GM19239 (cell line): ENCODE measurements around the gene ZNF883.

Source experiments
- DNase-seq: peaks from one replicate; pipeline ENCODE4 v3.0.0; 2011; ENCODE audit warnings: low spot score; ENCODE audit not compliant: insufficient read length
- FAIRE-seq: peaks from 2 replicates; lab custom pipeline; 2011; peaks lifted over from hg19 to GRCh38; lab: Jason Lieb, UNC

ZNF883 gene

GRCh38 chr9:112925058-112925641, 86.8 kb downstream of the ZNF883 start:
- FAIRE-seq = peak; percentile 21
- DNase-seq = no peak

GRCh38 chr9:112921549-112921948, 90.4 kb downstream of the ZNF883 start:
- DNase-seq (no peak), FAIRE-seq (peak; percentile 53)

- no peak for DNase-seq
- no peak for FAIRE-seq
Observed at GRCh38 chr9:112917987-112918362, 94.0 kb downstream of the ZNF883 start.

DNA sequence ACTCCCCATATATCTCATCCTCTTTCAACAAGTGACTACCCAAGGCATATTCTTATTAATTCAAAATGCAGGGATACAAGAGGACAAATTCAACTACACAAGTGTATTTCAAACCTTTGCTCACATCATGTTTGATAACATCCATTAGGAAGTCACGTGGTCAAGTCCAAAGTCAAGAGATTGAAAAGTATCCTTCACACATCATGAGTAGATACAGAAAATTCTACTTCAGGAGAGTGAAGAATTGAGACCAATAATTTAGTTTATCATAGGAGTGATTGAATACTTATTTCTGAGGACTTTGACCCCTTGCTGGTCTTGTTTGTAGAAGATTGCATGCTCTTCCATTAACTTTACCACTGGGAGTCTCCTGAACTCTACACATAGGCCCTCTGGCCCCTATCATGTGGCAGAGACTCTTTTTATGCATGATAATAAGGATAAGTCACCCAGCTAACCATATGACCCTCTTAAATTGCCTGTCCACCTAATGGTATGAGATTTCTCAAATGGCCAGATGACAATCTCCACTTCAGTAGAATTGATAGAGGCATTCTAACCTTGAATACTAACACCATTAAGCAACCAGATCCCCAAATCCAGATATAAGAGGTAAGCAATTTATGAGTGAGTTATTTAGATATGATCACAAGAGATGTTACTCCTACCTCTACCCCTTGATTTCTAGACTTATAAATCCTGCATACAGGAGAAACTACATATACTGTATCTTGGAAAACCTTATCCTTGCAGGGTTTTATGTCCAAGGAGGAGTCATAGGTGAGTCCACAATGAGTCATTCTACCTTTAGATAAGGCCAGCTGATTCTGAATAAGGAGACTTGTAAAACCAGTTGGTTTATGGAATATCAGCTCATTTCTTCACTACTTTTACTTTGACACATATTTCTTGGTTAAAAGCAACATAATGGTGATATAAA, 94.7 kb downstream of the ZNF883 start:
- DNase-seq (no peak), FAIRE-seq (no peak)

- FAIRE-seq = no peak
- DNase-seq = no peak
Observed at GRCh38 chr9:112914524-112914923, 97.5 kb downstream of the ZNF883 start.

- DNase-seq (no peak), FAIRE-seq (no peak)
Observed at GRCh38 chr9:112913326-112913725, 98.7 kb downstream of the ZNF883 start.

GRCh38 chr9:112912636-112913035, 99.4 kb downstream of the ZNF883 start:
- no peak for DNase-seq
- FAIRE-seq = no peak

DNA sequence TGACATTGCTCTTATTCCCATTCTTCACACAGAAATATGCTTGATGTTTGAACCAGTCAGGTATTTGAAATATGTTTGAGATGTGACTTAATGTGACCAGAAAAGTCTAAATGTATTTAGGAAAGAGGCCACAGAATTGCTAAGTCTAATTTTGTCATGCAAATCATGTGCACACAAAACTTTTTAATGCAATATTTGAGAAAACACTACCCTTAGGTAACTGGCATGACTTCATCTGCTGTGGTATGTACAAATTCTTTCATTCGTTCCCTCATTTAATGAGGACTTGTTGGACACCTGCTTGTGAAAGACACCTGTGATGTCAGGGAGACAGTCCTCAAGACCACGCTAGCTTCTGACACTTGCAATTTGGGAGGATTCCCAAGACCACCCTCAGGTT, 100.3 kb downstream of the ZNF883 start:
- DNase-seq (no peak), FAIRE-seq (no peak)
